Dermis microvascular lymphatic vessel endothelial cell (primary cell): ENCODE results near the gene MRM3. TPM values are rescaled to one million over a fixed set of nuclear protein-coding genes. Genes with fewer than 3 reads are reported as not detected.
"Not testable (repeated sequence)": the region's sequence is repeated elsewhere in the genome, so short reads cannot be mapped to it uniquely, and the experiment has no call there.

Experiments used
- DNase-seq, 2 donors: peaks; one replicate each; pipeline versions ENCODE4 v3.0.0 to v3.0.0-alpha.2; 2010; ENCODE audit warnings: low read depth in 2 of 2
- total RNA-seq: library from RNA; depleted of rRNA; stranded (reverse); fragments of >200 nt; gene quantifications from 2 replicates; pipeline ENCODE4 v1.2.1, GENCODE V29; 2014

Gene MRM3
- total RNA-seq, 1 donor from 2014 or later = 11.9 TPM

GRCh38 chr17:796609-797008 lies 14.5 kb downstream of the MRM3 start:
- no peak for DNase-seq

GRCh38 chr17:797236-797840 lies 15.2 kb downstream of the MRM3 start:
- DNase-seq = peak in 1 of 2 donors; percentile 55

GRCh38 chr17:798246-798645 lies 16.1 kb downstream of the MRM3 start:
- DNase-seq = no peak

- no peak for DNase-seq
Measured at GRCh38 chr17:799261-799660, 17.1 kb downstream of the MRM3 start.

- no peak for DNase-seq
Measured at GRCh38 chr17:800446-801242, 18.5 kb downstream of the MRM3 start.

GRCh38 chr17:801660-802059 lies 19.5 kb downstream of the MRM3 start:
- DNase-seq = no peak

GRCh38 chr17:802481-802880 lies 20.3 kb downstream of the MRM3 start:
- DNase-seq = no peak

- no peak for DNase-seq
Measured at GRCh38 chr17:802901-803881, 21.0 kb downstream of the MRM3 start.

GRCh38 chr17:804541-805435 lies 22.6 kb downstream of the MRM3 start:
- DNase-seq = no peak

GRCh38 chr17:805886-806285 lies 23.7 kb downstream of the MRM3 start:
- DNase-seq = not testable (repeated sequence)

- no peak for DNase-seq
Measured at GRCh38 chr17:806346-806745, 24.2 kb downstream of the MRM3 start.

- no peak for DNase-seq
Measured at GRCh38 chr17:806781-807522, 24.8 kb downstream of the MRM3 start.

- DNase-seq = no peak
Measured at GRCh38 chr17:807523-808294, 25.6 kb downstream of the MRM3 start.

GRCh38 chr17:811051-811784 lies 29.1 kb downstream of the MRM3 start:
- no peak for DNase-seq

- DNase-seq = no peak
Measured at GRCh38 chr17:812638-813204, 30.6 kb downstream of the MRM3 start.

GRCh38 chr17:814371-814770 lies 32.2 kb downstream of the MRM3 start:
- no peak for DNase-seq

GRCh38 chr17:819251-819650 lies 37.1 kb downstream of the MRM3 start:
- DNase-seq = no peak

GRCh38 chr17:823501-823902 lies 41.3 kb downstream of the MRM3 start:
- no peak for DNase-seq
